ENCODE results near the gene THG1L. TPM values are rescaled to one million over a fixed set of nuclear protein-coding genes. Genes with fewer than 3 reads are reported as not detected.
A peak's percentile ranks its signal among the peaks of the same experiment; 100 is the strongest.

The THG1L gene
- total RNA-seq, 3 donors from 2014 or later, result 12.3 to 15.1 (median 13.5) TPM

- intact Hi-C loops (cut with DNase I; ENCODE audit: low total_unique reads), result no loop called here
- Histone ChIP-seq H3K27me3 (no peaks in the 10 kb centered on the region), H3K9me3 (no peaks in the 10 kb centered on the region), H3K4me3 (peak overlapping the region; percentile 64 to 72 (median 68)), H3K27ac (peak overlapping the region; percentile 94 to 95), H3K36me3 (no peaks in the 10 kb centered on the region), H3K4me1 (no peaks in the 10 kb centered on the region)
- no peak for DNase-seq (ENCODE audit: low spot score in 2 of 2)
- TF ChIP-seq POLR2A (IDR thresholded peaks at IDR 0.05) (no peak), POLR2AphosphoS5 (IDR thresholded peaks at IDR 0.05) (no peak)
- TF ChIP-seq, protein P1, sequence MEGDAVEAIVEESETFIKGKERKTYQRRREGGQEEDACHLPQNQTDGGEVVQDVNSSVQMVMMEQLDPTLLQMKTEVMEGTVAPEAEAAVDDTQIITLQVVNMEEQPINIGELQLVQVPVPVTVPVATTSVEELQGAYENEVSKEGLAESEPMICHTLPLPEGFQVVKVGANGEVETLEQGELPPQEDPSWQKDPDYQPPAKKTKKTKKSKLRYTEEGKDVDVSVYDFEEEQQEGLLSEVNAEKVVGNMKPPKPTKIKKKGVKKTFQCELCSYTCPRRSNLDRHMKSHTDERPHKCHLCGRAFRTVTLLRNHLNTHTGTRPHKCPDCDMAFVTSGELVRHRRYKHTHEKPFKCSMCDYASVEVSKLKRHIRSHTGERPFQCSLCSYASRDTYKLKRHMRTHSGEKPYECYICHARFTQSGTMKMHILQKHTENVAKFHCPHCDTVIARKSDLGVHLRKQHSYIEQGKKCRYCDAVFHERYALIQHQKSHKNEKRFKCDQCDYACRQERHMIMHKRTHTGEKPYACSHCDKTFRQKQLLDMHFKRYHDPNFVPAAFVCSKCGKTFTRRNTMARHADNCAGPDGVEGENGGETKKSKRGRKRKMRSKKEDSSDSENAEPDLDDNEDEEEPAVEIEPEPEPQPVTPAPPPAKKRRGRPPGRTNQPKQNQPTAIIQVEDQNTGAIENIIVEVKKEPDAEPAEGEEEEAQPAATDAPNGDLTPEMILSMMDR (IDR thresholded peaks at IDR 0.05), result no peak
Observed at GRCh38 chr5:157730900-157731271, 334 bp upstream of the THG1L start.

DNA sequence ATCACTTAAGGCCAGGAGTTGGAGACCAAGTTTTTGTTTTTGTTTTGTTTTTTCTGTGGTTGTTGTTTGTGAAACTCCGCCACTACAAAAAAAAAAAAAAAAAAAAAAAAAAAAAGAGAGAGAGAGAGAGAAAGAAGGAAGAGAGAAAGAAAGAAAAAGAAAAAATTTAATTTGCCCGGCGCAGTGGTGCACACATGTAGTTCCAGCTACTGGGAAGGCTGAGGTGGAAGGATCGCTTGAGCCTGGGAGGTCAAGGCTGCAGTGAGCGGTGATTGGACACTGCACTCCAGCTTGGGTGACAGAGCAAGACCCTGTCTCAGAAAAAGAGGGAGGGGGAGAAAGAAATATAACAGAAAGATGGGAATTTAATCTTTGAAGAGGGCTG, 902 bp downstream of the THG1L start:
- intact Hi-C loops (cut with DNase I; ENCODE audit: low total_unique reads), result no loop called here
- Histone ChIP-seq H3K27ac (peak overlapping the region in 1 of 2 donors; percentile 94), H3K9me3 (no peaks in the 10 kb centered on the region), H3K4me1 (no peaks in the 10 kb centered on the region), H3K27me3 (no peaks in the 10 kb centered on the region), H3K4me3 (peak overlapping the region in 2 of 3 donors; percentile 68 to 72), H3K36me3 (no peaks in the 10 kb centered on the region)
- TF ChIP-seq, protein P1 (IDR thresholded peaks at IDR 0.05), result no peak
- DNase-seq (ENCODE audit: low spot score in 2 of 2), result no peak

- Histone ChIP-seq H3K9me3 (no peaks in the 10 kb centered on the region), H3K36me3 (no peaks in the 10 kb centered on the region), H3K4me3 (no peak overlapping the region), H3K4me1 (no peaks in the 10 kb centered on the region), H3K27ac (no peak overlapping the region), H3K27me3 (no peaks in the 10 kb centered on the region)
- TF ChIP-seq, protein P1 (IDR thresholded peaks at IDR 0.05), result no peak
- TF ChIP-seq POLR2A (IDR thresholded peaks at IDR 0.05), result no peak
- TF ChIP-seq POLR2AphosphoS5 (IDR thresholded peaks at IDR 0.05), result no peak
- no peak for DNase-seq (ENCODE audit: low spot score in 2 of 2)
- intact Hi-C loops (cut with DNase I; ENCODE audit: low total_unique reads), result no loop called here
Observed at GRCh38 chr5:157732596-157733262, 1.5 kb downstream of the THG1L start.

GRCh38 chr5:157734436-157734835, 3.2 kb downstream of the THG1L start:
- no peak overlapping the region for H3K4me3 ChIP-seq
- intact Hi-C loops (cut with DNase I; ENCODE audit: low total_unique reads), result no loop called here
- no peak overlapping the region for H3K27ac ChIP-seq
- no peaks in the 10 kb centered on the region for H3K9me3 ChIP-seq
- TF ChIP-seq POLR2A (IDR thresholded peaks at IDR 0.05), result no peak
- TF ChIP-seq, protein P1 (IDR thresholded peaks at IDR 0.05), result no peak
- no peaks in the 10 kb centered on the region for H3K36me3 ChIP-seq
- H3K27me3 ChIP-seq, result no peaks in the 10 kb centered on the region
- no peak for DNase-seq (ENCODE audit: low spot score in 2 of 2)
- no peaks in the 10 kb centered on the region for H3K4me1 ChIP-seq

DNA sequence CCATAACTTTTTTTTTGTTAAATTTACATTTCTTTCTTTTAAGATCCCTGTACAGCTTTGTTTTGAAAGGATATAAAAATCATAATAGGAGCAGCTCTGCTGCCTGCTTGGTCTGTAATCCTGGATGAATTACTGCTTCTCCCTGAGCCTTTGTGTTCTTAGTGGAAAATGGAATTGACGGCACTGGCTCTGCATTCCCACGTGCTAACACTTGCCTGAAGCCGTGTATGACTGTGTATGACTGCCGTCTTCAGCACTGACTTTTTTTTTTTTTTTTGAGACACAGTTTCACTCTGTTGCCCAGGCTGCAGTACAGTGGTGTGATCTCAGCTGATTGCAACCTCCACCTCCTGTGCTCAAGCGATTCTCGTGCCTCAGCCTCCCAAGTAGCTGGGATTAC, 4.8 kb downstream of the THG1L start:
- H3K9me3 ChIP-seq, result no peaks in the 10 kb centered on the region
- H3K4me1 ChIP-seq, result no peaks in the 10 kb centered on the region
- no peak overlapping the region for H3K27ac ChIP-seq
- TF ChIP-seq, protein P1 (IDR thresholded peaks at IDR 0.05), result no peak
- TF ChIP-seq POLR2AphosphoS5 (IDR thresholded peaks at IDR 0.05), result no peak
- no peak for TF ChIP-seq POLR2A (IDR thresholded peaks at IDR 0.05)
- DNase-seq (ENCODE audit: low spot score in 2 of 2), result no peak
- H3K4me3 ChIP-seq, result no peak overlapping the region
- no peaks in the 10 kb centered on the region for H3K36me3 ChIP-seq
- H3K27me3 ChIP-seq, result no peaks in the 10 kb centered on the region
- intact Hi-C loops (cut with DNase I; ENCODE audit: low total_unique reads), result no loop called here
